DMS153 treated with DMSO at 0.1 percent for 48 hours (cell line): ENCODE data around the gene ALOX12.
"Not testable (repeated sequence)": the region's sequence is repeated elsewhere in the genome, so short reads cannot be mapped to it uniquely, and the experiment has no call there.

Source experiments
- DNase-seq: peaks from one replicate; lab custom pipeline; 2025; ENCODE audit not compliant: unreplicated experiment; lab: John Stamatoyannopoulos, UW

The ALOX12 gene, protein sequence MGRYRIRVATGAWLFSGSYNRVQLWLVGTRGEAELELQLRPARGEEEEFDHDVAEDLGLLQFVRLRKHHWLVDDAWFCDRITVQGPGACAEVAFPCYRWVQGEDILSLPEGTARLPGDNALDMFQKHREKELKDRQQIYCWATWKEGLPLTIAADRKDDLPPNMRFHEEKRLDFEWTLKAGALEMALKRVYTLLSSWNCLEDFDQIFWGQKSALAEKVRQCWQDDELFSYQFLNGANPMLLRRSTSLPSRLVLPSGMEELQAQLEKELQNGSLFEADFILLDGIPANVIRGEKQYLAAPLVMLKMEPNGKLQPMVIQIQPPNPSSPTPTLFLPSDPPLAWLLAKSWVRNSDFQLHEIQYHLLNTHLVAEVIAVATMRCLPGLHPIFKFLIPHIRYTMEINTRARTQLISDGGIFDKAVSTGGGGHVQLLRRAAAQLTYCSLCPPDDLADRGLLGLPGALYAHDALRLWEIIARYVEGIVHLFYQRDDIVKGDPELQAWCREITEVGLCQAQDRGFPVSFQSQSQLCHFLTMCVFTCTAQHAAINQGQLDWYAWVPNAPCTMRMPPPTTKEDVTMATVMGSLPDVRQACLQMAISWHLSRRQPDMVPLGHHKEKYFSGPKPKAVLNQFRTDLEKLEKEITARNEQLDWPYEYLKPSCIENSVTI

DNA sequence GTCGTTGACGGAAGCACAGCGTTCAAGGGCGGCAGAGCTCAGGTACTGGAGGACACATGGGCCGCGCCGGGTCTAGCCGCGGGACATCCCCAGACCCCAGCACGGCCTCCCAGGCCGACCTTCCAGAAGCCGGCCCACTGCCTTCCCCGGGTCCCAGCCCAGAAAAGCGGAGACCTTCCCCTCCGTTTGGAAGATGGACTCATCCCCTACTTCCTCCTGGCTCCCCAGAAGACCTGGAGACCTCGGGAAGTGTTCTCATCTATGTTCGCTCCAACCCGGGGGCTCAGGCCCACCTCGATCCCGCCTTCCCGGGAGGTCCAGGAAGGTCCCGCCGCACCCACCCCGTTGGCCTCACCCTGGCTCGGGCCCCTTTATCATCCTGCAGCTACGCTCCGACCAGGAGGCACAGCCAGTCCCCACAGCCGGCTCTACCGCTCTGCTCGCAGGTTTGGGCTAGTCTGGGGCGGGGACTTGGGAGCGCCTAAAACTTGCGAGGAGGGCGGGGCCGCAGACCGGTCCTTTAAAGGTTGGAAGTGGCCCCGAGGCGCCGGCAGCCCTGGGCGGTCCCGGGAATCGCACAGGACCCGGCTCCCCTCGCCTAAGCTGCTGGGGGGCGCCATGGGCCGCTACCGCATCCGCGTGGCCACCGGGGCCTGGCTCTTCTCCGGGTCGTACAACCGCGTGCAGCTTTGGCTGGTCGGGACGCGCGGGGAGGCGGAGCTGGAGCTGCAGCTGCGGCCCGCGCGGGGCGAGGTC, at the start of gene ALOX12:
ALOX12 (plus strand) TSS at position 550 of the 756 bp plus-strand sequence; CDS start at position 619, 69 bp downstream.
- DNase-seq: no peak

DNA sequence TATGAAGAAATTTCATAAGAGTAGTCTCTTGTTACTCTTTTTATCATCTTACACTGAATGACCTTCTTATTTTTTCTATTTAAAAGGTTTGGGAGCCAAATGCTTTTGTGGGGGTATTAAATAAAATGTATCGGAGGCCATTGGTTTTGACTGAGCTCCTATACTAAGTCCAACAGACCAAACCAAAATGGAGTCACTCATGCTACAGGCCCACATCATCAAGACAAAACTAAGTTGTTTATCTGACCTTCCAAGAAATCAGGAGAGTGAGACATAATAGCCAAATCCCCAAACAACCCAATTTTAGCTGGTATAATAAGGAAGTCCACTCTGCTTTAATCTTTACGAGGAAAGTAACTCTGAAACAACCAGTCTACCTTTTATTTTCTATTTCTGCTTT, 48.1 kb upstream of the ALOX12 start:
- DNase-seq: no peak

DNA sequence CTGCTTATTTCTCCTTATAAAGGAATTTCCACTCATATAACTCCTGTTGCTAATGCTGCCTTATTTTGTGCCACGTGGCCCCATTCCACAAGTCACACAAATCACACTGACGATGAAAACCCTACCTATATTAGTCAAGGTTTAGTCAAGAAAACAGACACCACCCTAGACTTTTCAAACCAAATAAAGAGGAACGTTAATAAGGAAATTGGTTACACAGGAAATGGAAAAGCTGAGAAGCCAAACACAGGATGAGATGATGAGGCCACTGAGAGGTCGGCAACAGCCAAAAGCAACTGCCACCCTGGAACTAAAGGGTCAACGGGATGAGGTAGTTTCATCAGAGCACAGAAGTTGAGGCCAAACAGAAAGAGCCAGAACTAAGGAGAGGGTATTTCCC, 47.3 kb upstream of the ALOX12 start:
- no peak for DNase-seq

DNA sequence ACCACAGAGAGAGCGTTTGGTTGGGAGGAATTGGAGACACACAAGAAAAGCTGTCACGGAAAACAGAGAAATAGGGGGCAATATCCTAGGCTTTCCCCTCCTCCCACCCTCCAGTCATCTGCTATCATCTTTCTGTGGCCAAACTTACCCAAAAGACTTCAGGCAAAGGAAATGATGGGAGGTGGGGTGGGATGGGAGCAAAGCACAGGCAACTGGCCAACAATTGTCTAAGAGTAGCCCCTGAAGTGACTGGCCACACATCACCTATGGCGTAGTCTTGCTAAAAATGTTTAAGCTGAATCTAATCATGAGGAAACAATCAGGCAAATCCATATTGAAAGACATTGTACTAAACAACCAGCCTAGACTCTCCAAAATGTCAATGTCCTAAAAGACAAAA, 46.9 kb upstream of the ALOX12 start:
- DNase-seq: no peak

DNA sequence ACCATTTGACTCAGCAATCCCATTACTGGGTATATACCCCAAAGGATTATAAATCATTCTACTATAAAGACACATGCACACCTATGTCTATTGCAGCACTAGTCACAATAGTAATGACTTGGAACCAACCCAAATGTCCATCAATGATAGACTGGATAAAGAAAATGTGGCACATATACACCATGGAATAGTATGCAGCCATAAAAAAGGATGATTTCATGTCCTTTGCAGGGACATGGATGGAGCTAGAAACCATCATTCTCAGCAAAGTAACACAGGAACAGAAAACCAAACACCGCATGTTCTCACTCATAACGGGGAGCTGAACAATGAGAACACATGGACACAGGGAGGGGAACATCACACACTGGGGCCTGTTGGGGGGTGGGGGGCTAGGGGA, 44.9 kb upstream of the ALOX12 start:
- not testable (repeated sequence) for DNase-seq

DNA sequence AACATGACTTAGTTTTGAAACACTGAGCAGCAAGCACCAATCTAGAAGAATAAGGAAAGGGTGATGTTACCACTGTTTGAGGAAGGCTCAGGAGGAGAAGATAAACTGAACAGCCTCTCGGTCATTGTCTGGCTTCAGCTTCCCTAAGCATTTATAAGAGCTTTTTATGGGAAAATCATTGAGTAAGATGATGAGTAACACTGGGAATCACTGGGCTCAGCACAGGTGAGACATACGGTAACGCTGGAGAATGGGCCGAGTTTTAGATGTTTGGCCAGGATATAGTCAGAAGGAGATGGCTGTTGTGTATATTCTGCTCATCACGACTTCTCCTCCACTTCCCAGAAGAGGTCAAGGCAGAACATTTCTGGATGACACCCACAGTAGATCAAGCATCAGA, 42.2 kb upstream of the ALOX12 start:
- no peak for DNase-seq

DNA sequence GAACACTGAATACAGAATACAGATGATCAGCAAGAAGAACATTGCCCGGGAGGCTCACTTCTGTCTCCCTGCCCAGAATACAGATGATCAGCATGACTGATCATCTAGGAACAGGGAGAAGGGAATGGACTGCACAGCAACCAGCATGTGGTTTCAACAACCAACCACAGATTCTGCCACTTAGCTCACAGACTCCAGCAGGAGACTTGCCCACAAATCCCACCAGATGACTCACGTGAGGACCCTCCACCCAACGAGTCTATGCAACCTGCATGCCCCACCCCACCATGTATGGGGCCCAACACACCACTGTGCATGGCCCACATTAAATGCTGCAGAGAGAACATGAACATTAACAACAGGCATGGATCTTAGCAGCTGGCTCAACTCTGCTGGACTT, 36.1 kb upstream of the ALOX12 start:
- DNase-seq: no peak

DNA sequence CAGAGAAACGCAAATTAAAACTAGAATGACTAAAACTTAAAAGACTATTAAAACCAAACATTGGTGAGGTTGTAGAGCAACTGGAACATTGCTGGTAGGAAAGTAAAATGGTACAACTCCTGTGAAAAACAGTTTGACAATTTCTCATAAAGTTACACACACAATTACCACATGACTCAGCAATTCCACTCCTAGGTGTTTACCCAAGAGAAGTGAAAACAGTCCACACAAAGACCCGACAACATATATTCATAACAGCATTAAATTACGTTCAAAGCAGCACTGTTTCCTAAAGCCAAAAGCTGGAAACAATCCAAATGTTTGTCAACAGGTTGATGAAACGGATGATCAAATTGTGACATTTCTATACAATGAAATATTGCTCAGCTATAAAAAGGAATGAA, 26.5 kb upstream of the ALOX12 start:
- DNase-seq: no peak

DNA sequence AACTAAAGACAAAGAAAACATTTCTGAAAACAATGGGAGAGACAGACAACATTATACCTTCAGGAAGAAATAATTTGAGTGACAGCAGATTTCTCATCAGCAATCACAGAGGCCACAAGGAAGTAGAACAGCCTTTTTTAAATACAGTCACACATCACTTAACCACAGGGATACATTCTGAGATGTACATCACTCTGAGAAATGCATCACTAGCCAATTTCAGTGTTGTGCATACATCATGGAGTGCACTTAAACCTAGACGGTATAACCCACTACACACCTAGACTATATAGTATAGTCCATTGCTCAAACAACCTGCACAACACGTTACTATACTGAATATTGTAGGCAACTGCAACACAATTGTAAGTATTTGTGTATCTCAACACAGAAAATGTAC, 24.9 kb upstream of the ALOX12 start:
- DNase-seq: no peak

DNA sequence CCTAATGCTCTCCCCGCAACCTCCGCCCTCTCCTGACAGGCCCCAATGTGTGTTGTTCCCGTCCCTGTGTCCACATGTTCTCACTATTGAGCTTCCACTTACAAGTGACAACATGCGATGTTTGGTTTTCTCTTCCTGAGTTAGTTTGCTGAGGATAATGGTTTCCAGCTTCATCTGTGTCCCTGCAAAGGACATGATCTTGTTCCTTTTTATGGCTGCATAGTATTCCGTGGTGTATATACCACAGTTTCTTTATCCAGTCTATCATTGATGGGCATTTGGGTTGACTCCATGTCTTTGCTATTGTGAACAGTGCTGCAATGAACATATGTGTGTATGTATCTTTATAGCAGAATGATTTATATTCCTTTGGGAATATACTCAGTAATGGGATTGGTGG, 16.4 kb upstream of the ALOX12 start:
- not testable (repeated sequence) for DNase-seq

DNA sequence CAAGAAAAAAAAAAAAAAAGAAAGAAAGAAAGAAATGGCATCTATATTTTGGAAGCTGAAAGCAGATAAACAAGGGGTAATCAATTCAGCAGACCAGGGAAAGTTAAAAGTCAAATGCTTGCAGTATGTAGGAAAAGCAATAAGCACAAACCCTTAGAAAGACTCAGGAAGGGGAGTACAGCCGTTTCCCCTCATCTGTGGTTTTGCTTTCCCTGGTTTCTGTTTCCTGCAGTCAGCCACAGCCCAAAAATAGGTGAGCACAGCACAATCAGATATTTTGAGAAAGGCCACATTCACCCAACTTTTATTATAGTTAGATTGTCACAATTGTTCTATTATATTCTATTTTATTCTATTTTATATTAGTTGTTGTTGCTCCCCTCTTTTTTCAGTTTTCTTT, 14.4 kb upstream of the ALOX12 start:
- DNase-seq: no peak

DNA sequence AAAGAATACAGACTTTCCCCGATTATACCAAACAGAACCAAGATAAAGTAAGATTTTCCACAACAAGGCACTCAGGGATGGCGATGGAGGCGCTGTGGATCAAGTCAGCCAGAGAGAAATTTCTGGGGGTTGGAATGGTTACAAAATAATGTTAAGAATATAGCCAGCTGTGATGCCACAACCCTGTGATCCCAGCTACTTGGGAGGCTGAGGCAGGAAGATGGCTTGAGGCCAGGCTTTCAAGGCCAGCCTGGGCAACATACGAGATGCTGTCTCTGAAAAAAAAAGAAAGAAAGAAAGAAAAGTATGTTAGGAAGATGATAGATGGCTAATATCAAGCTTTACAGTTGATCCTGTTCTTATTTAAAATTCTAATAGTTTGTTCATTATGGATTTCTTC, 10.6 kb upstream of the ALOX12 start:
- no peak for DNase-seq

DNA sequence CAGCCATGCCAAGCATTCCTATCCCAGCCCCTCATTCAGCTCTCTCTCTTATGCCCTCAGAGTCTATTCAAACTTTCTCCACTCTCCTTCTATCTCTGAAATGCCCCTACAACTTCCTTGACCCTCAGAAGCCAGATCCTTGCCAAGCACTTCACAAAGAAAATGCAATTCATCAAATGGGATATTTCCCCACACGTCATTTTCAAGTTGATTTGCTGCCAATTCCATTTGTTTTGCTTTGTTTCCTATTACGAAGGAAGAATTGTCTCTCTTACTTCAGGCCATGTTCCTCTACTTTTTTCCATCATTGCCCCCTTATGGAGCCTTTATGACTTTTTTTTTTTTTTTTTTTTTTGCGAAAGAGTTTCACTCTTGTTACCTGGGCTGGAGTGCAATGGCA, 9.2 kb upstream of the ALOX12 start:
- no peak for DNase-seq

DNA sequence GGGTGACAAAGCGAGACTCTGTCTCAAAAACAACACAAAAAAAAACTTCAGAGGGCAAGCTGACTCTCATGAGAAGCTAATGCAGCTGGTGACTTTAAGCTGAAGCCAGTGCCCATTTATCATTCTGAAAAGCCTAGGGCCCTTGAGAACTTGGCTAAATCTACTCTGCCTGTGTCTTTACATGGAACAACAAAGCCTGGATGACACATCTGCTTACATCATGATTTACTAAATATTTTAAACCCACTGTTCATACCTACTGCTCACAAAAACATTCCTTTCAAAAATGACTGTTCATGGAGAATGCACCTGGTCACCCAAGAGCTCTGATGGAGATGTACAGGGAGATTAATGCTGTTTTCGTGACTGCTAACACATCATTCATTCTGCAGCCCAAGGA, 6.1 kb upstream of the ALOX12 start:
- no peak for DNase-seq

DNA sequence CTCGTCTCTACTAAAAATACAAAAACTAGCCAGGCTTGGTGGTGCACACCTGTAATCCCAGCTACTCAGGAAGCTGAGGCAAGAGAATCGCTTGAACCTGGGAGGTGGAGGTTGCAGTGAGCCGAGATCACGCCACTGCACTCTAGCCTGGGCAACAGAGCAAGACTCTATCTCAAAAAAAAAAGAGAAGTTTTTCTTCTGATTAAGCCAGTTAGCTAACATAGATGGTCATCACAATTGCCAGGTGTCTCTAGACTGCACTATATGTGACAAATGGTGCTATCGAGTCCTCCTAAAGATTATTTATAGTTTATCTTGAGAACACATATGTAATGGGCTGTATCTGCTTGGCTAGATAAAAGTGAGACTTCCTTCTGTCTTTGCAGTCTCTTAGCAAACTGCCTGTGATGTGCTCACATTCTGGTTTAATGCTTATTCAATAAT, 2.2 kb upstream of the ALOX12 start:
- not testable (repeated sequence) for DNase-seq

DNA sequence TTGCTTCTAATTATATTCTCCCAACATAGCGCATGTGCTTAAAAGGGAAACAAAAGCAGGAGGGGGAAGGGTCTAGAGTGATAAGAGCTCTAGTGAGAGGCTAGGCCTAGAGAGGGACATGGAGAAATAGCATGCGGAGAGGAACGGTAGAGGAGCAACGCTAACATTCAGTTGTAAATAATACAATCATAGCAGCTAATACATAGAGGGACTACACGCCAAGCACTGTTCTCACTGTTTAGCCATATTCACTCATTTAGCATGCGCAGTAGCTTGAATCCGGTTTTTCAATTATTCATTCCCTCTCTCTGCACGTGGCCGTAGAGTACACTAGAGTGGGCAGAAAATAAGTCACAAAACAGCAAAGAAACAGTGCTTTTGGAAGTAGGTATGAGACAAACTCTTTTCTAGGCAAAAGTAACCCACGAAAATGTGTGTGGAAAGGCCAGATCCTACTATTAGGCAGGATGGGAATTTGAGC, 1.7 kb upstream of the ALOX12 start:
- DNase-seq: no peak

DNA sequence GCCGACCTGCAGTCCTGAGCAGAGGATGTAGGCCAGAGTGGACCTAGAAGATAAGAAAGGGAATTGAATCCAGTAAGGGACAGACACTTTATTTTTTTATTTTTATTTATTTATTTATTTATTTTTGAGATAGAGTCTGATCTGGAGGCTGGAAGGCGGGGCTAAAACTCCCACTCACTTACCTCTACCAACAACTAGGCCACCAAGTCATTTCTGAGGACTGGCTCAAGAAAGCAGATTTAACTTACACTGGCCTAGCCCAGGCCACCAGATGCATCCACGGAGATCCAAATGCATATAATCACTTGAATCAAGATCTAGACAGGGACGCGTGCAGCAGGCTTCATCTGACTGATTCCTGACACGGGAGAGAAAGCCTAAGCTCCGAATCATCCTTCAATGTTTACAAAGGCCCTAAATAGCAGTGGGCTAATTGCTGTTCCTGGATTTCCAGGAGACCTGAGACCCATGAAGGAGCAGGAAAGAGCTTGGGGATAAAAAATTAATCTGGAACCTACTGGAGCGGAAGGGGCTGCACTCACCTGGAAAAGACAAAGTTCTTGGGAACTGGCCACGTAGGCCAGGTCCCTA, 1.1 kb upstream of the ALOX12 start:
- no peak for DNase-seq

DNA sequence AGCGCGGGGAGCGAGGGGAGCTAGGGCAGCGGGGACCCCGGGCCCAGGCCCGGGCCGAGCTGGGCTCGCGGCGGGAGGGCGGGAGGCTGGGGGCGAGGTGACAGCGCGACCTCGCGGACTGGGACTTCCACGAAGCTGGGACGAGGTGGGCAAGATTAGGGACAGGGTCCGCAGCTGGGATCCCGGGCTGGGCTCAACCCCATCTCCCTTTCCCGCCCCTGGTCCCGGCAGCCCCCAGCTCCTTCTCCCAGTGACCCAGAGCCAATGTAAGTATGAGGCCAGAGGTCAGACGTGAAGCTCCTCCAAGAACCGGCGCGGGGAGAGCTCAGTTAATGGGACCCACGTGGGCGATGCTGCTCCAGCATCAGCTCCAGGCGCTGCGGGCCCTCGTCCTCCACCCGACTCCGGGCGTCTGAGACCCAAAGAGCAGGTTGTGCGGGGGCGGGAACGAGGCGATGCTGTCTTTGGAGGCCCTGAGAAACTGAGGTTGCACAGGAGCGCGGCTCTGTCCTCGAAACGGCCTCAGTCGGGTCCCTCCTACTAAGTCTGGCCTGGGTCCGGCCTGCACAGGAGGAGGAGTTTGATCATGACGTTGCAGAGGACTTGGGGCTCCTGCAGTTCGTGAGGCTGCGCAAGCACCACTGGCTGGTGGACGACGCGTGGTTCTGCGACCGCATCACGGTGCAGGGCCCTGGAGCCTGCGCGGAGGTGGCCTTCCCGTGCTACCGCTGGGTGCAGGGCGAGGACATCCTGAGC, 585 bp downstream of the ALOX12 start:
- DNase-seq: no peak

DNA sequence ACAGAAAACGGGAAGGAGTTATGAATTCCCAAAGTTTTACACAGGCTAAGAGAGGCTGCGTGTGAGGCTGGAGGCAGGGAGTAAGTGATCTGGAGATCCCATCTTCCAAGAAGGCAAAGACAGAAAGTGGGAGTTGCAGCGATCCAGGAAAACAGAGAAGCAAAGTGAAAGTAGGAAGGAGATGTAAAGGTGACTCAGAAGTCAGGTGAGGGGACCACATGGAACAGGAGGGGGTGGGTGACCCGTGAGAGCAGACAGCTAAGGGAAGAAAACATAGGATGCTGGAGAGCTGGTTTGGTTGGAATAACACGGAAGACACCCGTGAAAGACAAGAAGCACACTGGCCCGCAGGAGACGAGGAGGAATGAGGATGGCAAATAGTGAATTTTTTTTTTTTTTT, 1.3 kb downstream of the ALOX12 start:
- no peak for DNase-seq

DNA sequence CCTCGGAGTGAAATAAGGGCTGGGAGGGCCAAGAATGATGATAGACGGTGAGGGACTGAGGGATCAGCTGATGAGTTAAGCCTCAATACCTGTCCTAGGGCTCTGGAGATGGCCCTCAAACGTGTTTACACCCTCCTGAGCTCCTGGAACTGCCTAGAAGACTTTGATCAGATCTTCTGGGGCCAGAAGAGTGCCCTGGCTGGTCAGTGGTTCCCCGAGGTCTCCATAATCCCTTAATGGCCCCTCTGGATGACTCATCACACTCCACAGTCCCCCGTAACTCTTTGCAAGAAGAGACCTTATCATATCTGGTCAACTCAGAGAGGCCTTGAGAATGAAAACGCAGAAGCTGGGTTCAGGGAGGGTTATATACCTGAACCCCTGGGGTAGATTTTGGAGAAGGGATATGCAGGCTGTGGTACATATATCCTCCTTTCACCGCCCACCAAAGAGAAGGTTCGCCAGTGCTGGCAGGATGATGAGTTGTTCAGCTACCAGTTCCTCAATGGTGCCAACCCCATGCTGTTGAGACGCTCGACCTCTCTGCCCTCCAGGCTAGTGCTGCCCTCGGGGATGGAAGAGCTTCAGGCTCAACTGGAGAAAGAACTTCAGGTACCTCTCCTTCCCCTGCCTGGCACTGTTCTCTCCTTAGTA, 3.1 kb downstream of the ALOX12 start:
- no peak for DNase-seq
